ENCODE measurements around the gene TLN1. TPM values are rescaled to one million over a fixed set of nuclear protein-coding genes. Genes with fewer than 3 reads are reported as not detected.

The TLN1 gene, protein sequence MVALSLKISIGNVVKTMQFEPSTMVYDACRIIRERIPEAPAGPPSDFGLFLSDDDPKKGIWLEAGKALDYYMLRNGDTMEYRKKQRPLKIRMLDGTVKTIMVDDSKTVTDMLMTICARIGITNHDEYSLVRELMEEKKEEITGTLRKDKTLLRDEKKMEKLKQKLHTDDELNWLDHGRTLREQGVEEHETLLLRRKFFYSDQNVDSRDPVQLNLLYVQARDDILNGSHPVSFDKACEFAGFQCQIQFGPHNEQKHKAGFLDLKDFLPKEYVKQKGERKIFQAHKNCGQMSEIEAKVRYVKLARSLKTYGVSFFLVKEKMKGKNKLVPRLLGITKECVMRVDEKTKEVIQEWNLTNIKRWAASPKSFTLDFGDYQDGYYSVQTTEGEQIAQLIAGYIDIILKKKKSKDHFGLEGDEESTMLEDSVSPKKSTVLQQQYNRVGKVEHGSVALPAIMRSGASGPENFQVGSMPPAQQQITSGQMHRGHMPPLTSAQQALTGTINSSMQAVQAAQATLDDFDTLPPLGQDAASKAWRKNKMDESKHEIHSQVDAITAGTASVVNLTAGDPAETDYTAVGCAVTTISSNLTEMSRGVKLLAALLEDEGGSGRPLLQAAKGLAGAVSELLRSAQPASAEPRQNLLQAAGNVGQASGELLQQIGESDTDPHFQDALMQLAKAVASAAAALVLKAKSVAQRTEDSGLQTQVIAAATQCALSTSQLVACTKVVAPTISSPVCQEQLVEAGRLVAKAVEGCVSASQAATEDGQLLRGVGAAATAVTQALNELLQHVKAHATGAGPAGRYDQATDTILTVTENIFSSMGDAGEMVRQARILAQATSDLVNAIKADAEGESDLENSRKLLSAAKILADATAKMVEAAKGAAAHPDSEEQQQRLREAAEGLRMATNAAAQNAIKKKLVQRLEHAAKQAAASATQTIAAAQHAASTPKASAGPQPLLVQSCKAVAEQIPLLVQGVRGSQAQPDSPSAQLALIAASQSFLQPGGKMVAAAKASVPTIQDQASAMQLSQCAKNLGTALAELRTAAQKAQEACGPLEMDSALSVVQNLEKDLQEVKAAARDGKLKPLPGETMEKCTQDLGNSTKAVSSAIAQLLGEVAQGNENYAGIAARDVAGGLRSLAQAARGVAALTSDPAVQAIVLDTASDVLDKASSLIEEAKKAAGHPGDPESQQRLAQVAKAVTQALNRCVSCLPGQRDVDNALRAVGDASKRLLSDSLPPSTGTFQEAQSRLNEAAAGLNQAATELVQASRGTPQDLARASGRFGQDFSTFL (N-terminal part only)
- total RNA-seq = 17.8 TPM

DNA sequence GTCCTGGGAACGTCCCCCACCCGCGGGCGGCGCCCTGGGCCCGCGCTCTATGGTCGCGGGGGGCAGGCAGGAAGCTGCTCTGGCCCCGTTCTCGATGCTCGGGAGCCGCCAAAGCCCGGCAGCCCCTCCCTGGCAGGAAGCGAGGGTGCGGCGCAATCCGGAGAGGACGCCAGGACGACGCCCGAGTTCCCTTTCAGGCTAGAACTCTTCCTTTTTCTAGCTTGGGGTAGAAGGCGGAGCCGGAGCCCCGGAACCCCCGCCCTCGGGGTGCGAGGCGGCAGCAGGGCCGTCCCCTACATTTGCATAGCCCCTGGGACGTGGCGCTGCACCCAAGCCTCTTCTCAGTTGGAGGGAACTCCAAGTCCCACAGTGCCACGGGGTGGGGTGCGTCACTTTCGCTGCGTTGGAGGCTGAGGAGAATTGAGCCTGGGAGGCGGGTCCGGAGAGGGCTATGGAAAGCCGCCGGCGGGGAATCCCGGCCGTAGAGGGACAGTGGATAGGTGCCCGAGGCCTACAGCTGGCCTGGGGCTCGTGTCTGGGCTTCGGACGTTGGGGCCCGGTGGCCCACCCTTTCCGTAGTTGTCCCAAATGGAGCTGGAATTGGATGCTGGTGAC lies at the start of gene TLN1, which contains the start of gene CREB3:
Gene TLN1, minus strand, starts transcription at position 11 of the 615 bp plus-strand sequence. CDS start 6,501 bp downstream, outside the sequence.
Gene CREB3, plus strand, starts transcription at position 482 of the 615 bp plus-strand sequence. Its CDS starts 107 bp downstream, at position 589.
- DNase-seq = peak; percentile 99

- no peak for DNase-seq
Observed at GRCh38 chr9:35781066-35781465, 49.1 kb upstream of the TLN1 start.

- no peak for DNase-seq
Observed at GRCh38 chr9:35778496-35778895, 46.5 kb upstream of the TLN1 start.

GRCh38 chr9:35776018-35776417 lies 44.0 kb upstream of the TLN1 start:
- DNase-seq = no peak

DNA sequence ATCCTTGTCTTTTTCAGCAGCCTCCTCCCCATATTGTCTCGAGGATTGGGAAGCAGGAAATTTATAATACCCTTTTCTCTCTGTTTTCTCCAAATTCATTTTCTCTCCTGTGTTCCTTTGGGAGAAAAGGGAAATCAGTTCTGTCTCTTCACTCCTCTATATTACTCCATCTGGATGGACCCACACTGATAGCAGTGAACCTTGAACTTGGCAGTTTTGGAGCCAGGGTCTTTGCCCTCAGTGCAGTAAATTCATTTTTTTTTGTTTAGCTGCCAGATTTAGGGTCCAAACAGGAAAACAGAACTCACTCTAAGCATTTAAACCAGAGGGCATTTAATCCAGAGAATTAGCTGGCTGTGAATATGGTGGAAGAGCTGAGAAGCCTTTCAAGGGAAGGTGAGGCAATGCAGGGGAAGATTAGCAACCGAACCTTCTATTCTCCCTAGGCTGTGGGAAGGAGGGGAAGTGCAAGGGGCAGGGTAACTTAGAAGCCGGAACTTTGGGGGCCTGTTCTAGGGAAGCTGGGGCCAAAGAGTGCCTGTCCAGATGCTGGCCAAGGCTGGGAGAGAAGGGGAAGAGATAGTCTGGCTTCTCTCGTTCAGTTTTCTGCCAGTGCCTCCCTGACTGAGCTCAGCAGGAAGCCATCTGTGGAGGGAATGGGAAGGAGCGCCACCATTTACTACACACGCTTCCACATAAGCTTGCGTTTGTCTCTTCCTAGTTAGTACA lies 43.1 kb upstream of the TLN1 start:
- DNase-seq = no peak

DNA sequence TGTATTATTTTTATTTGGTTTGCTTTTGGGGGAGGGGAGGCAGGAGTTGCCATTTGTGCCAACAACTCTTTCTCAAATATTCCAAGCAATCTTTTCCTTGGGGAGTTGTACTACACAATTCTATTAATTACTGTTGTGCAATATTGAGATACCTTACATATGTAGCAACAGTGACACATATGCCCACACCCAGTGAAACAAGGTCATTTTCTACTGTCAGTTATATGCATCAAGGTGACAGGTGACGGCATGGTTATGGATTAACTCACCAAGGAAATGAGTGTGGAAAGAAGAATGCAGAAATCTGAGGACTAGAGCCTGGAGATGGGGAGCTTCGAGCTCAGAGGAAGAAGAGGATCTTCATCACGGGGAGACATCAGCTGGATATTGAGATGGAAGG lies 39.9 kb upstream of the TLN1 start:
- DNase-seq = no peak

GRCh38 chr9:35771534-35771933 lies 39.5 kb upstream of the TLN1 start:
- no peak for DNase-seq

DNA sequence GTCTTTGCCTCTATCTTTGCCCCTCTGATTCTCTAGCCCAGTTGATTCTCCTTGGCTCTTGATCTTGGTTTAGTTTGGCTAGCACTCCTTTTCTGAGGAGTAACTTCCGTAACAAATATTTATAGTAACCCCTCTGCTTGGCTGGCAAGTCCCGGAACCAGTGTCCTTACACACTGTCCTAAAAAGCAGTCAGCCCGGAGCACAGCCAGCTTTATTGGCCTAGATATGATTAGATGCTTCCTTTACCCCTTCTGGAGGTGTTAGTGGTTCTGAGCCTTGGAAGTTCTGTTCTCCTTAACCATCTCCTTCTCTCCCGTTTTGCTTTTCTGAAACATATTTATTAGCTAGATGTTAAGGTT lies 39.1 kb upstream of the TLN1 start:
- DNase-seq = no peak

DNA sequence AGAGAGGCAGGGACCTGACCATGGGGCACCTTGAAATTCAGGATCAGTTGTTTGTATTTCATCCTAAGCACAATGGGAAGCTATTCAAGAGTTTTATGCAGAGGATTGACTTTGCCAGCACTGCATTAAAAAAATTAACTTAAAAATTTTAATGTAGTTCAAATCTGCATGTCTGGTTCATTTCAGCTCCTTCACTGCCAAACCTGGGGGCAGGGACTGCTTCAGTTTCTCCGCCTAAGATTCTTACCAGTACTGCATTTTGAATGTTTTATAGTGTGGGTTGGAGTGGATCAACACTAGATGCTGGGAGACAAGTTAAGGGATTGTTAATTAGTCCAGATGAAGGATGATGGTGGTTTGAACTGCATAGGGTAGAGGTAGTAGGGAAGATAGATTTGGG lies 37.8 kb upstream of the TLN1 start:
- DNase-seq = no peak

DNA sequence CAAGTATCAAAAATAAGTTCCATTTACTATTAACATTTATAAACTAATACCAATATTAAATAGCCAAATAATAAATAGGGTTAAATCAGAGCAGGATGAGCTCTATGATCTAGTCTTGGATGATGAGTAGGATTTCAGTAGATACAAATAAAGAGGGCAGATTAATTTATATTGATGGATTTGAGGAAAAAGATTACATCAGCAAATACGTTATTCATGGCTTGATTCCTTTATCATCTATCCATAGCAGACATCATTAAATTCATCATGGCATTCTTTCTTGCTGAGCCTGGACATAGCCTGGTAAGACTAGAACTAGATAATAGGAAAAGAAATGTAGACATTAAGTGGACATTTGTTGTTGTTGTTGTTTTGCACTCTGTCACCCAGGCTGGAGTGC lies 35.5 kb upstream of the TLN1 start:
- DNase-seq = no peak

GRCh38 chr9:35766997-35767396 lies 35.0 kb upstream of the TLN1 start:
- no peak for DNase-seq

DNA sequence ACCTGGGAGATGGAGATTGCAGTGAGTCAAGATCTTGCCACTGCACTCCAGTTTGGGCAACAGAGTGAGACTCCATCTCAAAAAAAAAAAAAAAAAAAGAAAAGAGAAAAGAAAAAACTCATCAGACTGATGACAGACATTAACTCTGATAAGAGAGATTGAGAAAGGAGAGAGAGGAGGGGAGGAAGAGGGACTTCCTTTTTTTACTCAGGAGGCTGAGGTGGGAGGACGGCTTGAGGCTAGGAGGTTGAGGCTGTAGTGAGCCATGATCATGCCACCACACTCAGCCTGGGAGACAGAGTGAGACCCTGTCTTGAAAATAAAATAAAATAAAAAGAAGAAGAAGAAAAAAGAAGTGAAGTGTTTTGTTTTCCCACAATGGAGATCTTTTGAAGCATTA lies 31.8 kb upstream of the TLN1 start:
- no peak for DNase-seq

- DNase-seq = no peak
Observed at GRCh38 chr9:35763181-35763580, 31.2 kb upstream of the TLN1 start.

DNA sequence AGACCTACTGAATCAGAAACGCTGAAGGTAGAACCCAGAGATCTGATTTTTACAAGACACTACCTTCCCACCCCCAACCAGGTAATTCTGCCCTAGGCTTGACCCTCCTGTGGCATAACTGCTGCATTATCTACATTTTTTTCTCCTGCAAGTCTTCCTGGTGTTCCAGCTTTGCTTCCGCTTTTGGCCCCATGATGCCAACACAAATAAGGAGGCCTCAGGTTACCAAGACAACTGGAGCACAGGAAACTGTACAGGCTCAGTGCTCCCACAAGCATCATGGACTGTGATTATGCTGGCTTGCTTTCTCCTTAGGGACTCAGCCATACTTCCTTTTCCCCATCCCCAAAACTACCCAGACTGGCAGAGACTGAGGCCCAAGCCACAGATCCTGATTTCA lies 28.7 kb upstream of the TLN1 start:
- DNase-seq = no peak

- no peak for DNase-seq
Observed at GRCh38 chr9:35759795-35760194, 27.8 kb upstream of the TLN1 start.

- no peak for DNase-seq
Observed at GRCh38 chr9:35758475-35759050, 26.6 kb upstream of the TLN1 start.

- DNase-seq = no peak
Observed at GRCh38 chr9:35757892-35758275, 25.9 kb upstream of the TLN1 start.

DNA sequence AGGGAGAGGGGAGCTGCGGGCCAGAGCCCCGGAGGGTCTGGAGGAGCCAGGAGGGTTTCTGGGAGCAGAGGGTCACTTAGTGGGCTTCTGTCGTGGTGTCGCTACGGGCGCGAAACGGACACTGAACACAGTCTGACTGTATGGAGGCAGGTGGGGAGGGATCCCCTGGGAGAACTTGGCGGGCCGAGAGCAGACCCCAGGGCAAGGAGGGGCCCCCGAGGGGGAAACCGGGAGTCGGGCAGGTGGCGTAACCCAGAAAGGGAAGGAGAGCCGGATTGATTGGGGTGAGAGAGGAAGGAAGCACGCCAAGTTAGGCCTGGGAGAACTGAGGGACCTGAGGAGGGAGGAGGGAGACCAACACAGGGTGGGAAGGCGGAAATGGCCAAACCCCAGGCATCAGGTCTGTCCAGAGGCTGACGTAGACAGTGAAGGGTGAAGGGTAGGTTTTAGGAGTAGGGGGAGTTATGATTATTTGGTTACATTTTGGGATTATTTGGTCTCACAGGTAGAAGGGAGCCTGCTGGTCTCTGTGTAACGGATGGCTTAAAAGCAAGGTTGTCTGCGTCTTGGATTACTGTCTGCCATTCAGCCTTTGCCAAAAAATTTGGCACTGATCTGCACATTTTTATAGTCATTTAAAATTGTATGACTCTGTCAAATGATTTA lies 25.4 kb upstream of the TLN1 start:
- DNase-seq = no peak

DNA sequence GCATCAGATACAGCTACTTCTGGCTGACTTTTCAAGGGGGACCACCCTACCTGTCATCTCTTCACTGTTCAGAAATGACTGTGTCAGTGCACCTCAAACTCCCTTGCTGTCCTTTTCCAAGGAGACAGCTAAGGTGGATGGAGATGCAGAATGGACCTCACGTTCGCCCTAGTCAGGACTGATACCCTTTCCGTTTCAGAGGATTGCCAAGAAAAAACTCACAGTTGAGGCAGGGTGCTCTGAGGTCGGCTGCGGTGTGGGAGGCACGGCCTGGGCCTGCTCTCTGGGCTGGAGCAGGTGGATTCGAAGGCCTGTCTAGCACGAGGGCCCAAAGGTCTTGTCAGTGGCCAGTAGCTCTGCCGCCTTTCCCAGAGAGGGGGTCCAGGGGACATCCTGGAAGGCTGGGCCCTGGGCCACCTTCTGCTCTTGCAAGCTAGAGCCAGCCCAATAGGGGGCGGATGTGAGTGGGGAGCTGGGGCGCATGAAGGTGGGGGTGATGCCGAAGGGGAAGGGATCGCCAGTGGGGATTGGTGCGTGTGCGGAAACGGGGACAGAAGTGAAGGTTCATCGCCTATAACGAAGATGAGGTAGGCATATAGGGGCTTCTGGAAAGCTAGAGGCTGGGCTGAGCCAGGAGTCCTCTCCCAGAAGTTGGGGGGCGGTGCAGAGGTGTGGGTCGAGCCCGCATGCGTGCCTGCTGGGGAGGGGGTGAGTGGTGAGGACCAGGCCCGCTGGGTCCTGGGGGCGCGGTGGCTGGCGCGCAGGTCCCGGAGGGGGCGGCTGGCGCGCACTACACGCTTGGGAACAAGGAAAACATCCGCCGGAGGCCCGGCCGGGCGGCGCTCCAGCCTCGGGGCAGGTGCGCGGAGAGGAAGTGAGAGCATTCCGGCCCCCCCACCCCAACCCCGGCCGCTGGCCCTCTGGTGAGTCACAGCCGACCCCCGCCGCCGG lies 24.6 kb upstream of the TLN1 start:
- peak; percentile 72 for DNase-seq
